Type B pancreatic cell (in vitro differentiated cells): ENCODE measurements around the gene L3MBTL4. TPM values are rescaled to one million over a fixed set of nuclear protein-coding genes. Genes with fewer than 3 reads are reported as not detected.

Experiments used
- DNase-seq: peaks from one replicate; pipeline ENCODE4 v3.0.0; 2021; ENCODE audit warnings: mixed read lengths; ENCODE audit not compliant: unreplicated experiment; ENCODE audit errors: extremely low spot score
- H3K27ac Mint-ChIP-seq: 2 replicates; pipeline ENCODE4 v1.8.0; 2021; ENCODE audit warnings: mild to moderate bottlenecking, mixed read lengths
- H3K27me3 Mint-ChIP-seq: 2 replicates; pipeline ENCODE4 v1.8.0; 2021; ENCODE audit warnings: mixed read lengths
- H3K36me3 Mint-ChIP-seq: 2 replicates; pipeline ENCODE4 v1.8.0; 2021; ENCODE audit warnings: mixed read lengths
- H3K4me1 Mint-ChIP-seq: one replicate; pipeline ENCODE4 v1.8.0; 2021; ENCODE audit warnings: mixed read lengths; ENCODE audit not compliant: unreplicated experiment
- H3K4me3 Mint-ChIP-seq: 2 replicates; pipeline ENCODE4 v1.8.0; 2021; ENCODE audit warnings: mild to moderate bottlenecking, mixed read lengths
- H3K9me3 Mint-ChIP-seq: 2 replicates; pipeline ENCODE4 v1.8.0; 2021; ENCODE audit warnings: mixed read lengths
- total RNA-seq: library from RNA; stranded (reverse); gene quantifications from 2 replicates; pipeline ENCODE4 v1.2.1, GENCODE V29; 2021; ENCODE audit warnings: low replicate concordance
- TF ChIP-seq, protein P1 (sequence below): fragments of 200-600 bp; sonication (generic); conservative IDR thresholded peaks from 2 replicates; pipeline ENCODE4 v1.5.0; 2021; ENCODE audit warnings: antibody characterized with exemption, mild to moderate bottlenecking

Gene L3MBTL4
- total RNA-seq, 1 donor from 2014 or later: 2.2 TPM

- Mint-ChIP-seq H3K9me3 (no peaks in the 10 kb centered on the region), H3K27me3 (peaks cover 48% of the 10 kb centered on the region), H3K4me3 (no peak overlapping the region), H3K27ac (no peak overlapping the region), H3K4me1 (no peaks in the 10 kb centered on the region), H3K36me3 (no peaks in the 10 kb centered on the region)
- no peak for DNase-seq
- TF ChIP-seq, protein P1, sequence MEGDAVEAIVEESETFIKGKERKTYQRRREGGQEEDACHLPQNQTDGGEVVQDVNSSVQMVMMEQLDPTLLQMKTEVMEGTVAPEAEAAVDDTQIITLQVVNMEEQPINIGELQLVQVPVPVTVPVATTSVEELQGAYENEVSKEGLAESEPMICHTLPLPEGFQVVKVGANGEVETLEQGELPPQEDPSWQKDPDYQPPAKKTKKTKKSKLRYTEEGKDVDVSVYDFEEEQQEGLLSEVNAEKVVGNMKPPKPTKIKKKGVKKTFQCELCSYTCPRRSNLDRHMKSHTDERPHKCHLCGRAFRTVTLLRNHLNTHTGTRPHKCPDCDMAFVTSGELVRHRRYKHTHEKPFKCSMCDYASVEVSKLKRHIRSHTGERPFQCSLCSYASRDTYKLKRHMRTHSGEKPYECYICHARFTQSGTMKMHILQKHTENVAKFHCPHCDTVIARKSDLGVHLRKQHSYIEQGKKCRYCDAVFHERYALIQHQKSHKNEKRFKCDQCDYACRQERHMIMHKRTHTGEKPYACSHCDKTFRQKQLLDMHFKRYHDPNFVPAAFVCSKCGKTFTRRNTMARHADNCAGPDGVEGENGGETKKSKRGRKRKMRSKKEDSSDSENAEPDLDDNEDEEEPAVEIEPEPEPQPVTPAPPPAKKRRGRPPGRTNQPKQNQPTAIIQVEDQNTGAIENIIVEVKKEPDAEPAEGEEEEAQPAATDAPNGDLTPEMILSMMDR: no peak
These were observed 474.7 kb downstream of the L3MBTL4 start for GRCh38 chr18:5939801-5940667.

DNA sequence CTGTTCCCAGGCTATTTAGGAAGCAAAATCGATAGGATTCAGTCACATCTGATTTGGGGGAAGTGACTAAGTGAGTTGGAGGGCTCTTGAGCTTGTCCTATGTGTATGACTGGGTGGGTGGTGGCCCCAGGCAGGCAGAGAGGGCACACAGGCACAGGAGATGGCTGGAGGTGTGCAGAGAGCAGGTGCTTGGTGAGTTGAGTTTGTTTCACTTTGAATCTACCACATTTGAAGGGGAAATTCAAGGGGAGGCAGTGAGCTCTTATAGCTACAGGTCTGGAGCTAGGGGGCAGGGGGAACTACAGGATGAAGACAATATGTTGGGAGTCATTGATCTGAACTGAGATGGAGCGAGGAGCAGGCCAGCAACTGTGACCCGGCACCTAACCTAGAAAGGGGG is 476.9 kb downstream of the L3MBTL4 start:
- H3K27ac Mint-ChIP-seq: no peak overlapping the region
- H3K27me3 Mint-ChIP-seq: peaks cover 41% of the 10 kb centered on the region
- H3K4me1 Mint-ChIP-seq: no peaks in the 10 kb centered on the region

DNA sequence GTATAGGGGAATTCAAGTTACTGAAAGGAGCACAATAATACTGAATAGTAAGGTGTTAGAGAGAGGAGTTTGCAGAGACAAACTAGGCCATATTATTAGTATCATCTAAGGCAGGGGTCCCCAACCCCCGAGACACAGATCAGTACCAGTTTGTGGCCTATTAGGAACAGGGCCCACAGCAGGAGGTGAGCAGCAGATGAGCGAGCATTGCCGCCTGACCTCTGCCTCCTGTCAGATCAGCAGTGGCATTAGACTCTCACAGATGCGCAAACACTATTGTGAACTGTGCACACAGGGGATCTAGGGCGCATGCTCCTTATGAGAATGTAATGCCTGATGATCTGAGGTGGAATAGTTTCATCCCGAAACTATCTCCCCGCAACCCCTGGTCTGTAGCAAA is 477.6 kb downstream of the L3MBTL4 start:
- Mint-ChIP-seq H3K36me3 (no peaks in the 10 kb centered on the region), H3K4me3 (no peak overlapping the region), H3K4me1 (no peaks in the 10 kb centered on the region), H3K9me3 (no peaks in the 10 kb centered on the region), H3K27me3 (peaks cover 38% of the 10 kb centered on the region), H3K27ac (no peak overlapping the region)
- no peak for DNase-seq
- TF ChIP-seq, protein P1: no peak

More for the DNA sequence above, 476.9 kb downstream of the L3MBTL4 start:
- no peak for DNase-seq
- no peaks in the 10 kb centered on the region for H3K9me3 Mint-ChIP-seq
- H3K4me3 Mint-ChIP-seq: no peak overlapping the region
- no peaks in the 10 kb centered on the region for H3K36me3 Mint-ChIP-seq
- TF ChIP-seq, protein P1: no peak

DNA sequence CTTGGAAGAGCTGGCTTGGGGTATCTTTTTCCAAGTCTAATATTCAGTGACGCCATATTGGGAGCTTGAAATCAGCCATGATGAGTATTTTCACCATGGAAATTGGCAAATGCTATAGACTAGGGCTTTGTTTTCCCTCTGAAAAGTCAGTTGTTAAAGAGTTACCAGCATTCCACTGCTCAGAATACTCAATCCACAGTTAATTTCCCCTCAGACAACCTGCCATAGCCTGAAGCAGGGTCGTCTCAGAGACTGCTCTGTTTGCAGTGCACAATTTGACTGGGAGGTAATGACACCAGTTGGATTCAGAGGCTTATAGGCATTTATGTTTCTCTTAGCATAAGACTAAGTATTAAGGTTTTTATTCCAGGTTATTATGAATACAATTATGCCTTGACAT is 483.9 kb downstream of the L3MBTL4 start:
- Mint-ChIP-seq H3K4me1 (no peaks in the 10 kb centered on the region), H3K36me3 (no peaks in the 10 kb centered on the region), H3K9me3 (no peaks in the 10 kb centered on the region), H3K27ac (no peak overlapping the region), H3K27me3 (peaks cover 16% of the 10 kb centered on the region), H3K4me3 (no peak overlapping the region)
- TF ChIP-seq, protein P1: no peak
- DNase-seq: no peak

GRCh38 chr18:5918205-5918858 is 496.4 kb downstream of the L3MBTL4 start:
- no peaks in the 10 kb centered on the region for H3K4me1 Mint-ChIP-seq
- TF ChIP-seq, protein P1: no peak
- no peak overlapping the region for H3K4me3 Mint-ChIP-seq
- H3K36me3 Mint-ChIP-seq: no peaks in the 10 kb centered on the region
- H3K9me3 Mint-ChIP-seq: no peaks in the 10 kb centered on the region
- H3K27ac Mint-ChIP-seq: no peak overlapping the region
- H3K27me3 Mint-ChIP-seq: peaks cover 11% of the 10 kb centered on the region
- DNase-seq: no peak
